Measurements from ENCODE around the gene LMF1. TPM values are rescaled to one million over a fixed set of nuclear protein-coding genes. Genes with fewer than 3 reads are reported as not detected.

LMF1 gene
- total RNA-seq, 2 experiments from 2014 or later = 17.0 to 31.4 TPM

DNA sequence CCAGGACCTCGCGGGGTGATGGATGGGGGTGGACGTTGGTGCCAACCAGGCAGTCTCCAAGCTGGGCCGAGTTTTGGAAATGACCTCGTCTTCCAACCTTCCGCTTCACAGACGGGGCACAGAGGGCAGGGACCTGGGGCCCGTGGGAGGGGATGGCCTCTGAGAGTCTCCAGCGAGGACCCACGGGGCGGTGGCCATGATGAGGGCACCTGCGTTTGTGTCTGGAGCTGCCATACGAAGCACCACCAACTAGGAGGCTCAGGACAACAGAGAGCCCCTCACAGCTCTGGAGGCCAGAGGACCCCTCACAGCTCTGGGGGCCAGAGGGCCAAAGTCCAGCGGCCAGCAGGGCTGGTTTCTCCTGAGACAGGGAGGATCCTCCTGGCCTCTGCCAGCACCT, 37.3 kb upstream of the LMF1 start:
- no peak for TF ChIP-seq EZH2phosphoT487 (IDR thresholded peaks at IDR 0.05; ENCODE audit: borderline replicate concordance, low read depth, low read length)
- TF ChIP-seq, protein P1, sequence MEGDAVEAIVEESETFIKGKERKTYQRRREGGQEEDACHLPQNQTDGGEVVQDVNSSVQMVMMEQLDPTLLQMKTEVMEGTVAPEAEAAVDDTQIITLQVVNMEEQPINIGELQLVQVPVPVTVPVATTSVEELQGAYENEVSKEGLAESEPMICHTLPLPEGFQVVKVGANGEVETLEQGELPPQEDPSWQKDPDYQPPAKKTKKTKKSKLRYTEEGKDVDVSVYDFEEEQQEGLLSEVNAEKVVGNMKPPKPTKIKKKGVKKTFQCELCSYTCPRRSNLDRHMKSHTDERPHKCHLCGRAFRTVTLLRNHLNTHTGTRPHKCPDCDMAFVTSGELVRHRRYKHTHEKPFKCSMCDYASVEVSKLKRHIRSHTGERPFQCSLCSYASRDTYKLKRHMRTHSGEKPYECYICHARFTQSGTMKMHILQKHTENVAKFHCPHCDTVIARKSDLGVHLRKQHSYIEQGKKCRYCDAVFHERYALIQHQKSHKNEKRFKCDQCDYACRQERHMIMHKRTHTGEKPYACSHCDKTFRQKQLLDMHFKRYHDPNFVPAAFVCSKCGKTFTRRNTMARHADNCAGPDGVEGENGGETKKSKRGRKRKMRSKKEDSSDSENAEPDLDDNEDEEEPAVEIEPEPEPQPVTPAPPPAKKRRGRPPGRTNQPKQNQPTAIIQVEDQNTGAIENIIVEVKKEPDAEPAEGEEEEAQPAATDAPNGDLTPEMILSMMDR (conservative IDR thresholded peaks at IDR 0.05; ENCODE audit: low read length) = no peak
- no peak overlapping the region for H3K27ac ChIP-seq (ENCODE audit: low read depth, low read length, poor library complexity, severe bottlenecking)
- ChIA-PET POLR2A (no interaction called here), CTCF (ENCODE audit: unreplicated experiment) (no interaction called here)
- H3K4me2 ChIP-seq (ENCODE audit: low read length) = no peak overlapping the region
- intact Hi-C loops (cut with micrococcal nuclease; ENCODE audit: unreplicated experiment) = no loop called here
- no peaks in the 10 kb centered on the region for H3K79me2 ChIP-seq (ENCODE audit: insufficient read depth, low read depth, low read length)
- no peaks in the 10 kb centered on the region for H3K9me2 ChIP-seq (ENCODE audit: insufficient read depth, low read length)
- H4K20me1 ChIP-seq (ENCODE audit: insufficient read depth, low read length) = no peaks in the 10 kb centered on the region
- H3K4me1 ChIP-seq (ENCODE audit: insufficient read depth, low read length, poor library complexity, severe bottlenecking) = no peaks in the 10 kb centered on the region
- BruUV-seq (replicated peaks) = no TSS peak
- H2AFZ ChIP-seq (ENCODE audit: low read length) = no peak overlapping the region
- no peaks in the 10 kb centered on the region for H3K9me3 ChIP-seq (ENCODE audit: low read length)
- DNase-seq (ENCODE audit: low spot score) = no peak
- no peak overlapping the region for H3K4me3 ChIP-seq (ENCODE audit: low read depth, low read length, poor library complexity, severe bottlenecking)
- no peaks in the 10 kb centered on the region for H3K36me3 ChIP-seq (ENCODE audit: insufficient read depth, low read length)

DNA sequence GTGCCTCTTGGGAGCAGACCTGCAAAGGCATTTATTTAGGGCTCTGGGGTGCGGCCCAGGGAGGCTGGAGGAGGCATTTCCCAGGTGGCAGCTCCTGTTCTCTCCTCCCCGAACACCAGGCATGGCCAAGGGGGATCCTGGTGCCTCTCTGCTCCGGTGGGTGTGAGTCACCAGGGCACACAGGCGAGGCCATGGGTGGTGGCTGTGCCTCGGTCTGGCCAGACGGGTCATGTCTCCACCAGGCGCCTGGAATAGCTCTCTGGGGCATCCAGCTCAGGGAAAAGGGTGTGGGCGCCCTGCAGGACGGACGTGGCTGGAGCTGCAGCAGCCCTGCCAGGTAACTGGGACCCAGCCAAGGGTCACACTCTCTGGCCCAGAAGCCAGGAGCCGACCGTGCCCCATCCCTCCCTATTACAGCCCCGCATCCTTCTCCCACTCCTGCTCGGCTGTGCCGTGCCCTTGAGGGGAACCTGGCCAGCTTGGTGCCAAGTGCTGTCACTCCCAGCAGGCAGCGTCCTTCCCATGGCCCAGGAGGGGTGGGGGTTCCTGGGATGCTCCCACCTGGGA, 36.6 kb upstream of the LMF1 start:
- intact Hi-C loops (cut with micrococcal nuclease; ENCODE audit: unreplicated experiment) = no loop called here
- TF ChIP-seq, protein P1 (conservative IDR thresholded peaks at IDR 0.05; ENCODE audit: low read length) = no peak
- no peak for TF ChIP-seq EZH2phosphoT487 (IDR thresholded peaks at IDR 0.05; ENCODE audit: borderline replicate concordance, low read depth, low read length)
- no peak overlapping the region for H3K4me3 ChIP-seq (ENCODE audit: low read depth, low read length, poor library complexity, severe bottlenecking)
- no peaks in the 10 kb centered on the region for H3K36me3 ChIP-seq (ENCODE audit: insufficient read depth, low read length)
- no peak overlapping the region for H3K27ac ChIP-seq (ENCODE audit: low read depth, low read length, poor library complexity, severe bottlenecking)
- no peaks in the 10 kb centered on the region for H4K20me1 ChIP-seq (ENCODE audit: insufficient read depth, low read length)
- DNase-seq (ENCODE audit: low spot score) = no peak
- no peak overlapping the region for H2AFZ ChIP-seq (ENCODE audit: low read length)
- no peaks in the 10 kb centered on the region for H3K79me2 ChIP-seq (ENCODE audit: insufficient read depth, low read depth, low read length)
- H3K9me2 ChIP-seq (ENCODE audit: insufficient read depth, low read length) = no peaks in the 10 kb centered on the region
- no peaks in the 10 kb centered on the region for H3K4me1 ChIP-seq (ENCODE audit: insufficient read depth, low read length, poor library complexity, severe bottlenecking)
- POLR2A ChIA-PET = no interaction called here
- BruUV-seq (replicated peaks) = no TSS peak
- no peaks in the 10 kb centered on the region for H3K9me3 ChIP-seq (ENCODE audit: low read length)
- H3K4me2 ChIP-seq (ENCODE audit: low read length) = no peak overlapping the region
- CTCF ChIA-PET (ENCODE audit: unreplicated experiment) = interaction anchor here (0.6 kb wide), 1 partner anchor 11 kb away, joined by 3 read pairs; no protein-coding TSS in a partner anchor

DNA sequence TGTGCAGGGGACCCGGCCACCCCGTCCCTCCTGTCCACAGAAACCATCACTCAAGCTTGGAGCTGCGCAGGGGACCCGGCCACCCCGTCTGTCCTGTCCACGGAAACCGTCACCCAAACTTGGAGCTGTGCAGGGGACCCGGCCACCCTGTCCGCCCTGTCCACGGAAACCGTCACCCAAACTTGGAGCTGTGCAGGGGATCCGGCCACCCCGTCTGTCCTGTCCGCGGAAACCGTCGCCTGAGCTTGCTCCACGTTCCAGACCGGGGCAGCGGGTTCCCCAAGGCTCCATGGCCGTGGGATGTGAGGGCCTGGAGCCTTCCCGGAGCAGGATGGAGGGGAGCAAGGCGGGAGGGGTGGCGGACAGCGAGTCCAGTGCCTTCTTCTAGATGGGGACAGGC, 36.0 kb upstream of the LMF1 start:
- BruUV-seq (replicated peaks) = no TSS peak
- intact Hi-C loops (cut with micrococcal nuclease; ENCODE audit: unreplicated experiment) = no loop called here
- TF ChIP-seq, protein P1 (conservative IDR thresholded peaks at IDR 0.05; ENCODE audit: low read length) = no peak
- no peak for TF ChIP-seq EZH2phosphoT487 (IDR thresholded peaks at IDR 0.05; ENCODE audit: borderline replicate concordance, low read depth, low read length)
- Histone ChIP-seq H3K9me2 (ENCODE audit: insufficient read depth, low read length) (no peaks in the 10 kb centered on the region), H3K36me3 (ENCODE audit: insufficient read depth, low read length) (no peaks in the 10 kb centered on the region), H3K4me2 (ENCODE audit: low read length) (no peak overlapping the region), H2AFZ (ENCODE audit: low read length) (no peak overlapping the region), H4K20me1 (ENCODE audit: insufficient read depth, low read length) (no peaks in the 10 kb centered on the region), H3K79me2 (ENCODE audit: insufficient read depth, low read depth, low read length) (no peaks in the 10 kb centered on the region), H3K27ac (ENCODE audit: low read depth, low read length, poor library complexity, severe bottlenecking) (no peak overlapping the region), H3K9me3 (ENCODE audit: low read length) (no peaks in the 10 kb centered on the region), H3K4me1 (ENCODE audit: insufficient read depth, low read length, poor library complexity, severe bottlenecking) (no peaks in the 10 kb centered on the region), H3K4me3 (ENCODE audit: low read depth, low read length, poor library complexity, severe bottlenecking) (no peak overlapping the region)
- DNase-seq (ENCODE audit: low spot score) = no peak
- ChIA-PET CTCF (ENCODE audit: unreplicated experiment) (no interaction called here), POLR2A (no interaction called here)

All from OCI-LY7 (cell line).